HEK293T (cell line): ENCODE results near the gene NSUN2.

Source experiments
- ARNT ChIP-seq: fragments of 450-650 bp; IDR thresholded peaks from 2 replicates; pipeline ENCODE4 v1.6.1; 2017; ENCODE audit warnings: mild to moderate bottlenecking
- BHLHE40 ChIP-seq: fragments of 450-650 bp; IDR thresholded peaks from 2 replicates; pipeline ENCODE4 v1.6.1; 2016; ENCODE audit warnings: mild to moderate bottlenecking, moderate library complexity, borderline replicate concordance
- ELF4 ChIP-seq: fragments of 450-650 bp; IDR thresholded peaks from 2 replicates; pipeline ENCODE4 v1.6.1; 2017; ENCODE audit warnings: antibody characterized with exemption
- FOXA1 ChIP-seq: fragments of 450-650 bp; IDR thresholded peaks from 2 replicates; pipeline ENCODE4 v1.6.1; 2016; ENCODE audit warnings: mild to moderate bottlenecking
- FOXK2 ChIP-seq: fragments of 450-650 bp; IDR thresholded peaks from 2 replicates; pipeline ENCODE4 v1.6.1; 2016; ENCODE audit warnings: mild to moderate bottlenecking
- FOXM1 ChIP-seq: fragments of 450-650 bp; IDR thresholded peaks from 2 replicates; pipeline ENCODE4 v1.6.1; 2017; ENCODE audit warnings: mild to moderate bottlenecking, borderline replicate concordance
- HDGF ChIP-seq: fragments of 450-650 bp; IDR thresholded peaks from 2 replicates; pipeline ENCODE4 v1.6.1; 2017; ENCODE audit warnings: antibody characterized with exemption, borderline replicate concordance
- L3MBTL2 ChIP-seq: fragments of 450-650 bp; conservative IDR thresholded peaks from 2 replicates; pipeline ENCODE4 v1.6.1; 2016; ENCODE audit warnings: mild to moderate bottlenecking
- LEF1 ChIP-seq: fragments of 450-650 bp; IDR thresholded peaks from 2 replicates; pipeline ENCODE4 v1.6.1; 2017; ENCODE audit warnings: mild to moderate bottlenecking, borderline replicate concordance
- SP1 ChIP-seq: fragments of 450-650 bp; IDR thresholded peaks from 2 replicates; pipeline ENCODE4 v1.6.1; 2017
- SUZ12 ChIP-seq: fragments of 450-650 bp; IDR thresholded peaks from 2 replicates; pipeline ENCODE4 v1.6.1; 2016; ENCODE audit warnings: mild to moderate bottlenecking
- TARDBP ChIP-seq: fragments of 450-650 bp; IDR thresholded peaks from 2 replicates; pipeline ENCODE4 v1.6.1; 2016
- TF ChIP-seq, protein P1 (sequence below): fragments of 450-650 bp; IDR thresholded peaks from 2 replicates; pipeline ENCODE4 v1.6.1; 2016

GRCh38 chr5:6666762-6667161 is 33.9 kb upstream of the NSUN2 start:
- TF ChIP-seq SP1 (no peak), L3MBTL2 (no peak), HDGF (no peak), FOXA1 (no peak), LEF1 (no peak), SUZ12 (no peak), FOXM1 (no peak), BHLHE40 (no peak), FOXK2 (no peak), ARNT (no peak), ELF4 (no peak), TARDBP (no peak)
- TF ChIP-seq, protein P1, sequence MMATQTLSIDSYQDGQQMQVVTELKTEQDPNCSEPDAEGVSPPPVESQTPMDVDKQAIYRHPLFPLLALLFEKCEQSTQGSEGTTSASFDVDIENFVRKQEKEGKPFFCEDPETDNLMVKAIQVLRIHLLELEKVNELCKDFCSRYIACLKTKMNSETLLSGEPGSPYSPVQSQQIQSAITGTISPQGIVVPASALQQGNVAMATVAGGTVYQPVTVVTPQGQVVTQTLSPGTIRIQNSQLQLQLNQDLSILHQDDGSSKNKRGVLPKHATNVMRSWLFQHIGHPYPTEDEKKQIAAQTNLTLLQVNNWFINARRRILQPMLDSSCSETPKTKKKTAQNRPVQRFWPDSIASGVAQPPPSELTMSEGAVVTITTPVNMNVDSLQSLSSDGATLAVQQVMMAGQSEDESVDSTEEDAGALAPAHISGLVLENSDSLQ: no peak
